ENCODE data around the gene CERS6. TPM values are rescaled to one million over a fixed set of nuclear protein-coding genes. Genes with fewer than 3 reads are reported as not detected.

CERS6 gene
- total RNA-seq, 2 experiments from 2014 or later: 7.4 to 8.4 TPM

DNA sequence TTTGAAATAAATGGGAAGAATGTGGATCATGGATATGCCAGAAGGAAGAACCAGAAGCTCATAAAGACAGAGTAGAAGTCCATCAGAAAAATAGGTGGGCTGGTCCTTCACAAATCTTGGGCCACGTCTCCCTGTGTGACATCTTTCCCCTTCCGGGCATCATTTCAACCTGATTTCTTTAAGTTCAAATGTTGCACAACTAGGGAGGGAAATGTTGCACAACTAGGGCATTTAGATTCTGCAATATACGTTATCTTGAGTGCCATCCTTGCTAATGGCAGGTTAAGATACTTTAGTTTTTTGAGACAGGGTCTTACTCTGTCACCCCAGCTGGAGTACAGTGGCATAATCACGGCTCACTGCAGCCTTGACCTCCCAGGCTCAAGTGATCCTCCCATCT is 129.6 kb downstream of the CERS6 start:
- POLR2A ChIA-PET: no interaction called here
- DNase-seq: no peak
- Mint-ChIP-seq H3K9me3 (no peaks in the 10 kb centered on the region), H3K4me1 (peaks cover 12% of the 10 kb centered on the region), H3K27ac (no peak overlapping the region), H3K36me3 (ENCODE audit: low read depth) (peaks cover 4% of the 10 kb centered on the region), H3K27me3 (no peaks in the 10 kb centered on the region), H3K4me3 (no peak overlapping the region)
- CTCF ChIA-PET: no interaction called here

DNA sequence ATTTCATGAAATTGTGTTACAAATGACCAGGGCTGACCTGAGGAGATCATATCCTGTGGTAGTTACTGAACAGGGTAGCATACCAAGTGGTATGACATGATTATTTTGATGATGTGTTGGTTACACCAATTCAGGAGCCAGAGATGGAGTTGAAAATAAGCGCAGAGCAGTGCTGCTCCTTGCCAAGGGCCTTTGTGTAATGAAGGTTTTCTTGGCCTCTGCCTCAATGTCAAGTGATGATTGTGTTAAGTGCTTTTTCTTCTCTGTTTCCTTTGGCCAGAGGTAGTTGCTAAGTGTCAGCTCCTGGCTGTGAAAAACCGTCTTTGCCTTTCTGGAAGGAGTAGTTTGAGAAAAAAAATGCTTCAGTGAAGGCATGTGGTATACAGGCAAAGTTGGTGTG is 131.2 kb downstream of the CERS6 start:
- Mint-ChIP-seq H3K4me3 (no peak overlapping the region), H3K27me3 (no peaks in the 10 kb centered on the region), H3K9me3 (no peaks in the 10 kb centered on the region), H3K27ac (no peak overlapping the region), H3K36me3 (ENCODE audit: low read depth) (peaks cover 4% of the 10 kb centered on the region), H3K4me1 (peaks cover 10% of the 10 kb centered on the region)
- no peak for DNase-seq
- CTCF ChIA-PET: no interaction called here
- POLR2A ChIA-PET: no interaction called here

DNA sequence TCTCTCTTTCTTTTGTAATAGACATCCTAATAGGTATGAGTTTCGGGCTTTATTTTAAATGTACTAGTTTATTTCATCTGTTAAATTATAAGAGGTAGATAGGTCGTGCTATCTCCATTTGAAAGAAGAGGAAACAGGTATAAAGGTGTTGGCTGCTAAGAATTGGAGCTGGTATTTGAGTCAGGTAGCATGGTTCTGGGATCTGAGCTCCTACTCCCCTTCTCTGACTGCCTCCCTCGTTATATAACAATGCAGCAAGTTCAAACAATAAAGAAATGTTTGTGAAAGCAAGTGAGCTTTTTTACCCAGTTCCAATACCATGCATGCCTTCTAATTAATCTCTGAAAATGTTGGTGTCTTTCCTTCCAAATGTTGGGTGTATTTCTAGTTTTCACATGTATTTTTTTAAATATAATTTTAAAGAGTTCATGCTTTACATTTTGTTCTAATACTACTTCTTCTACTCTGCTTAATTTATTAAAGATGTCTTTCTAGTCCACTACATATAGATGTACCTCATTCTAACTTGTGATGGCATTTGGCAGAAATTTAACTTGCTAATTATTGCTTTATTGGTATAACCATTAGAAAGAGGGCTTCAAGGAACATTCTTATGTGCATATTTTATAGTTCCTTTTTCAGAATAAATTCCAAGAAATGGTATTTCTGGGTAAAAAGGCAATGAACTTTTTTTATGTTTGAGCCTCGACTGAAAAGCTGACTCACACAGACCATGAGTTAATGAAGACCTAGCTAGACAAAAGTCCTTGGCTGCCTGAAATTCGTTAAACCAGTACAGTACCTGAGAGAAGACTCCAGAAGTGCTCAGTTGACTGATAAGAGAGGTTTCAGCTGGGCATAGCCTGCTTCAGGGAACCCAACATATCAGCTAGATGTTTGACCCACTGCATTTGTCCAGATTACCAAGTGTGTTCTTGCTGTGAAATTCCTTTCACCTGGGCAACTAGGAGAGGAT is 133.5 kb downstream of the CERS6 start:
- POLR2A ChIA-PET: no interaction called here
- Mint-ChIP-seq H3K27ac (no peak overlapping the region), H3K4me1 (peaks cover under 1% of the 10 kb centered on the region), H3K9me3 (no peaks in the 10 kb centered on the region), H3K36me3 (ENCODE audit: low read depth) (peaks cover 4% of the 10 kb centered on the region), H3K27me3 (no peaks in the 10 kb centered on the region), H3K4me3 (no peak overlapping the region)
- CTCF ChIA-PET: interaction anchor here (0.5 kb wide), 1 partner anchor 1094 kb away, joined by 4 read pairs; no protein-coding TSS in a partner anchor
- DNase-seq: no peak

DNA sequence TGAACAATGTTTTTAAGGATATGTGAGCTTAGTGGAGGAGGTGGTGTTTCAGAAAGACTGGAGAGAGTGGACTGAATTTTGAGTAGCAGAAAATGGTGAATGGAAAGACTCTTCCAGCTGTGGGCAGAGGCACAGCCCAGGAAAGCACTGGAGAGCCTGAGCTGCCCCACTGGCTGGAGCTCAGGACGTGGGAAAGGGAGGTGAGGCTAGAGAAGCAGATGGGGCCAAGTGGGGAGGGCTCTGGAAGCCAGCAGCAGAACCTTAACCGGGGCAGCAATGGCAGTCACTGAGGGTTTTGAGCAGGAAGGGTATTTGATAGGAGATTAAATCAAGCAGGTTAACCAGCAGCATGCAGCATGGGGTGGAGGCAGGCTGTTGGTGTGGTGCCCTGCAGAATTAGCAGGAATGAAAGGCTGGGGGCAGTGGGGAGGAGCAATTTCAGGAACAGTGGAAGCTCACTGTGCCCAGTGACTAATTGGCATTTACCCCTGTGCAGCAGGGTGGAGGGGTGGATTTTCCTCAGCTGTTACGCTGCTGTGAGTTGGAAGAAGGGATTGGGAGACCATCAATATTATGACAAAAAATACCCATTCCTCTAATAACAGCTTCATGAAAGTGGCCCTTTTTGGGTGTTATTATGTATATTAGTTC is 136.2 kb downstream of the CERS6 start:
- no peak for DNase-seq
- no peaks in the 10 kb centered on the region for H3K9me3 Mint-ChIP-seq
- ChIA-PET CTCF (no interaction called here), POLR2A (no interaction called here)
- H3K4me1 Mint-ChIP-seq: peaks cover 8% of the 10 kb centered on the region
- no peaks in the 10 kb centered on the region for H3K27me3 Mint-ChIP-seq
- H3K36me3 Mint-ChIP-seq (ENCODE audit: low read depth): peaks cover 4% of the 10 kb centered on the region
- no peak overlapping the region for H3K27ac Mint-ChIP-seq
- no peak overlapping the region for H3K4me3 Mint-ChIP-seq

DNA sequence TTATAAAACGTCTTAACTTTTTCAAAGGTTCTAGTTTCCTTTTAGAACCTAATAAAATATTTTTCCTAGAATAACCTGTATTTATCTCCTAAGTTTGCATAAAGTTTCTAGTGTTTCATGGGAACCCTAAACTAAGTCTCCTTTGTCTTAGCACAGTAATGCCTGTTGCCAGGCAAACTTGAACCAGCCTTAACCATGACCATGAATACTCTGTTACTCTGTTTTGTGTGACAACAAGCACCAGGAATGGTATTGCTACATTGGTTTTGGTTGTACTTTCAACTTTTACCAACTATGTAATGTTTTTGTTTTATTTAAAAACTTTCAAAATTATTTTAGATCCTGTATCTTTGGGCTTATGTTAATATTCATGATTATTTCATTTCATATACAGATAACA is 137.6 kb downstream of the CERS6 start:
- H3K9me3 Mint-ChIP-seq: no peaks in the 10 kb centered on the region
- peaks cover 8% of the 10 kb centered on the region for H3K4me1 Mint-ChIP-seq
- H3K4me3 Mint-ChIP-seq: no peak overlapping the region
- H3K36me3 Mint-ChIP-seq (ENCODE audit: low read depth): no peaks in the 10 kb centered on the region
- CTCF ChIA-PET: no interaction called here
- POLR2A ChIA-PET: no interaction called here
- DNase-seq: no peak
- H3K27me3 Mint-ChIP-seq: no peaks in the 10 kb centered on the region
- H3K27ac Mint-ChIP-seq: no peak overlapping the region

DNA sequence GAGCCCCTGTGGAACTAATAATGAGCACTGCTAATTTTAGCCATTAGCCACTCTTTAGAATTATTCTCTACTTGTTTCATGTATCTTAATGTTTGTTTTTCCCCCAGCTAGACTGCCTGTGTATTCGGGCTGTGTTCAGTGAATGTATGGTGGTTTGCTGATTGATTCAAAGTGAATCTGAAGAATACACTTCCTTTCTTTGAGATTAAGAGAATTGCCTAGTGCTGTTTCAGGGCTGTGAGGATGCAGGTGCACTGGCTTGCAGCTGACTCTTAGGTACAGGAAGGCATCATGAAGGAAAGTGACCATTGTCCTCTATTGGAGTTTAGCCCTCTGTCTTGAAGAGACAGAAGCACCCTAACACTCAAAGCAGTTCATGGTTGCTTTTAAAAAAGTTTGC is 138.7 kb downstream of the CERS6 start:
- Mint-ChIP-seq H3K4me3 (no peak overlapping the region), H3K36me3 (ENCODE audit: low read depth) (no peaks in the 10 kb centered on the region), H3K27ac (no peak overlapping the region), H3K9me3 (no peaks in the 10 kb centered on the region), H3K27me3 (no peaks in the 10 kb centered on the region), H3K4me1 (peaks cover 8% of the 10 kb centered on the region)
- ChIA-PET POLR2A (no interaction called here), CTCF (no interaction called here)
- DNase-seq: no peak

DNA sequence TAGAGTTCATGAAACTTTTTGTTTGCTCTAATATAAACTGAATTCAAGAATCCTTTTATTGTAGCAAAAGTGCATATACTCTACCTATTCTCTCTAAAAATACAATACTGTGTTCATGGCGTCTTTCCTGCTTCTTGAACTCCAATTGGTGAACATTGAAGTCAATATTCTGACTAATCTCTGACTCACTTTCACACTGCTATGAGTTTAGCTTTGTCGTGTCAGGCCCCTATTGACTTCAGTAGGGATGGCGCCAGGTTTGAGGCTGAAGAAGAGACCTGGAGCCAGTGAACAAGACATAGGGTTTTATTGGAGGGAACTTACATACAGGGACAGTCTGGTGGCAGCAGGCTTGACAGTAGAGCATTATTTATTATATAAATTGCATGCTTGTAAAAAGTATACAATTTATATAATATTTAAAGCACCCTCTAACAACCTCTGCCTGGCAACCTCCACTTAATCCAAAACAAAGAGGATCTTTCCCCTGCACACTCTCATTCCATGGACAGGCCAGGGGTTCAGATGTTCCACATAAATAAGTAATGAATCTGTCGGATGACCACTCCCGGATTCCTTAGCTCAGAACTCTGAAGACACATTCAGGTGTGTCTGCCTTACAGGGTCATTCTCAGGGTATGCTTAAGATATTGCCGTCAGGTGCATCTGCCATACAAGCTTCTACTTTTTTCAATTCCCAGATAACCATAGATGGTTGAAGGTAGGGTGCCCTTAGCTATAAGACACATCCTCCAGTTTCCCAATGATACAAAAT is 141.0 kb downstream of the CERS6 start:
- DNase-seq: no peak
- Mint-ChIP-seq H3K36me3 (ENCODE audit: low read depth) (no peaks in the 10 kb centered on the region), H3K4me3 (no peak overlapping the region), H3K27ac (no peak overlapping the region), H3K4me1 (peaks cover 8% of the 10 kb centered on the region), H3K9me3 (no peaks in the 10 kb centered on the region), H3K27me3 (no peaks in the 10 kb centered on the region)
- POLR2A ChIA-PET: no interaction called here
- CTCF ChIA-PET: interaction anchor here (0.5 kb wide), 1 partner anchor 1840 kb away, joined by 3 read pairs; no protein-coding TSS in a partner anchor

DNA sequence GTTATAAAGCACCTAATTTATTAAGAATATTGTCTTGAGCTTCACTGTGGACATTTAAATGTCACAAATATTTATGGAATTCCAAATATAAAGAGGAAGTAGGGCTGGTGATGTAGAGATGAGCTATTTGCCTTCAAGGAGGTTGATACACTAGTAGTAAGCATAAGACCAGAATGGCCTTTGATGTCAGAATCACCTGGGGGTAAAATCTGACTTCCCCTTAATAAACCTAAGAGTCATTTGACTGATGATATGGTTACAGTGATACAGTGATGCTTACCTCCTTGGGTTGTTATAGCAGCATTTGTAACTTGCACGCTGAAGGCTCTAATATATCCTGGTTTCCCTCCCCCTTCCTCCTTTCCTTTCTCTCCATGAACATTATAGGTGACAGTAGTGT is 143.7 kb downstream of the CERS6 start:
- no peak for DNase-seq
- Mint-ChIP-seq H3K27ac (no peak overlapping the region), H3K4me1 (peaks cover 5% of the 10 kb centered on the region), H3K9me3 (peaks cover 5% of the 10 kb centered on the region), H3K36me3 (ENCODE audit: low read depth) (peaks cover 3% of the 10 kb centered on the region), H3K4me3 (no peak overlapping the region), H3K27me3 (no peaks in the 10 kb centered on the region)
- ChIA-PET POLR2A (no interaction called here), CTCF (no interaction called here)

DNA sequence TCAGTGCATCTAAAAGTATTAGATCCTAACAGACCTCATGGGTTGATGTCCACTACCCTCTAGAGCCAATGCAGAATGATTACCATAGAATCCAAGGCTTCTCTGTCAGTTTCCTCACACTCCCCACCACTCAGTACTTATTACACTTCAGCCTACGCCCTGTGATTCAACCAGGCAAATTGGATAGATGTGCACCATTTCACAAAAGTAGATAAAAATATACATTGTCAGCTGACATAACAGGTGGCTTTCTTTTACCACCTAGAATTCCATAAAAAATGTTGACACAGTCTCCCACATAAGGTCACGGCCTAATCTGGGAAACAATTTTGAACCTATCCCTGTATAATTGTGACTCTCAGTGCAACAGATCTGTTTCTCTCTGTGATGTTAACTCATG is 144.9 kb downstream of the CERS6 start:
- no peak for DNase-seq
- H3K4me3 Mint-ChIP-seq: no peak overlapping the region
- no peaks in the 10 kb centered on the region for H3K4me1 Mint-ChIP-seq
- H3K27ac Mint-ChIP-seq: no peak overlapping the region
- ChIA-PET CTCF (no interaction called here), POLR2A (no interaction called here)
- H3K9me3 Mint-ChIP-seq: peaks cover 10% of the 10 kb centered on the region
- H3K27me3 Mint-ChIP-seq: no peaks in the 10 kb centered on the region
- H3K36me3 Mint-ChIP-seq (ENCODE audit: low read depth): peaks cover 8% of the 10 kb centered on the region

DNA sequence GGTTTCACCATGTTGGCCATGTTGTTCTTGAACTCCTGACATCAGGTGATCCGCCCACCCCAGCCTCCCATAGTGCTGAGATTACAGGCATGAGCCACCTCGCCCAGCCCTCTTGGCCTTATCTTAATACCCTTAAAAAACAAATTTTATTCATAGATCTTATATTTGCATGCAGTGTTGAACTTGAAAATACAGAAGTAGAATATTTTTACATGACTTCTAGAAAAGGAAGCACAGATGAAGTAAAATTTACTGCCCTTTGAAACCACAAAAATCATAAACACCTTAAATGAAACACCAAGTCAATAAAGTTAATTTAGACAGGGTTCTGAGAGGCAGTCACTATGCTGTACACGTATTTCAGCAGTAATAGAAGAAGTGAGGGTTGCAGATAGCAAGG is 145.7 kb downstream of the CERS6 start:
- no peak for DNase-seq
- Mint-ChIP-seq H3K36me3 (ENCODE audit: low read depth) (peaks cover 13% of the 10 kb centered on the region), H3K27ac (no peak overlapping the region), H3K4me3 (no peak overlapping the region), H3K27me3 (no peaks in the 10 kb centered on the region), H3K4me1 (no peaks in the 10 kb centered on the region), H3K9me3 (peaks cover 15% of the 10 kb centered on the region)
- ChIA-PET POLR2A (no interaction called here), CTCF (no interaction called here)

DNA sequence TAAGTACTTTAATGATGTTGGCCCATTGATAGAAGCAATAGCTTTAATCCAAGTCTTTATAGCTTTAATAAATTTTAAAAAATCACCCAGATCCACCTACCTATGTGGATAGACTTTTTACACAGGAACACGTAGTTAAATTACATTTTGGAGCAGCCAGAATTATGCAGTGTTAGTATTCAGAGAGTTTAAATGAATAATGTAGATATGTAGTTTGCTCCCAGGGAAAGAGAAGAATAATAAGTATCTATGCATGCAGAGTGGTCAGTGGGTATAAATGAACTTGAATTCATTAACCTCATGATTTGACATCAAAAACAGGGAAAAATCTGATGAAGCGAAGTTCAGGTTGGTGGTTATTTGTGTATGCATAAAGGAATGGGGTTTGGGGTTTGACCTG is 146.3 kb downstream of the CERS6 start:
- H3K4me3 Mint-ChIP-seq: no peak overlapping the region
- peaks cover 16% of the 10 kb centered on the region for H3K9me3 Mint-ChIP-seq
- ChIA-PET POLR2A (no interaction called here), CTCF (no interaction called here)
- no peaks in the 10 kb centered on the region for H3K27me3 Mint-ChIP-seq
- H3K27ac Mint-ChIP-seq: no peak overlapping the region
- H3K4me1 Mint-ChIP-seq: no peaks in the 10 kb centered on the region
- DNase-seq: no peak
- peaks cover 13% of the 10 kb centered on the region for H3K36me3 Mint-ChIP-seq (ENCODE audit: low read depth)

DNA sequence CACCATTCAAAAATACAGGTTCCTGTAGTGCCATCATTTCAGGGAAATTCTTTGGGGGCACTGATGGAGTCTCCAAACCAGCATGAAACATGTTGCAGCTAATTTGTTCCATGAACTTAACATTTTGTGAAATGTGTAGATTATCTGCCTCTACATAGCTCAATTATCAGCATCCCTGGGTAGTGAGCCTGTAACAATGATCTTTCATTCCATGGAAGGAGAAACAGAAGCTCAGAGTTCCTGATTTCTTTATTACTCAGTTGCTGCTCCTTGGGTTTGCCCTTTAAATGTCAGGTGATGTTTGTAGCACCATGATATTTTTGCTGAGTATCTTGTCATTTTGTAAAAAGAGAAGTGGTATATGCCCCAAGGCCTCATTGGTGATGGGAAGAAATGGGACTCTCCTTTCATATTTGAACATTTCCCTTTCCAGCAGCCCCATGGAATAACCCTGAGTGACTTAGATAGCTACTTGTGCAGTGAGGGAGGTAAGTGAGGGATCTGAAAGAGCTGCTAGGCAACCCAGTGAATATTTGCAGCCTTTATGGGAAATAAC is 146.9 kb downstream of the CERS6 start:
- Mint-ChIP-seq H3K27ac (no peak overlapping the region), H3K4me3 (no peak overlapping the region), H3K4me1 (no peaks in the 10 kb centered on the region), H3K36me3 (ENCODE audit: low read depth) (peaks cover 13% of the 10 kb centered on the region), H3K9me3 (peaks cover 16% of the 10 kb centered on the region), H3K27me3 (no peaks in the 10 kb centered on the region)
- ChIA-PET CTCF (no interaction called here), POLR2A (no interaction called here)
- no peak for DNase-seq

DNA sequence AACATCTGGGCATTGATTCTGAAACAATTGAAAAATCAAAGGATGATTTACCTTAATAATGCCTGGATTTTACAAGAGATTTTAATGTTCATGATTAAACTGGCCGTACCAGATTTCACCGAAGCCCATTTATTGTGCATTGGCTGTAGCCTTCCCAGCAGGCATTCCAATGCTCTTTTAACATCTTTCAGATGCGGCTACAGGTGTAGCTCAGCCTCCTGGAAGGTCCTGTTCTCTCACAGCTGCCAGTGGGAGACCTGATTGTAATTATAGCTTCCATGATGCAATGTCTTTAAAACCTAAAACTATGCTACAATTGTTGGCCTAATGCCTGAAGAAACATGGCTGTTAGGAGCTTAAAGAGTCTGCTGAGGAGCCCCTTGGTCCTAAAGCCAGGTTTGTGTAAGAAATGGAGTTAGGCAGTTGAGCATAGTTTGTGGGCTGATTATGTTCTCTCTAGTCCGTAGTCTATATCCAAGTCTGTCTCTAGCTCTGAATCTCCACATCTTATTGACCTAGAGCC is 147.4 kb downstream of the CERS6 start:
- no peak overlapping the region for H3K27ac Mint-ChIP-seq
- no peak overlapping the region for H3K4me3 Mint-ChIP-seq
- H3K36me3 Mint-ChIP-seq (ENCODE audit: low read depth): peaks cover 13% of the 10 kb centered on the region
- no peak for DNase-seq
- H3K27me3 Mint-ChIP-seq: no peaks in the 10 kb centered on the region
- ChIA-PET POLR2A (no interaction called here), CTCF (no interaction called here)
- H3K9me3 Mint-ChIP-seq: peaks cover 16% of the 10 kb centered on the region
- no peaks in the 10 kb centered on the region for H3K4me1 Mint-ChIP-seq
